GM18951 (cell line): ENCODE results near the gene RAC2.

Source experiments
- POLR2A ChIP-seq: IDR thresholded peaks from 4 replicates; pipeline ENCODE4 v1.6.1; 2011; ENCODE audit warnings: mild to moderate bottlenecking; ENCODE audit not compliant: insufficient read length, insufficient read depth; ENCODE audit errors: extremely low read depth
- in situ Hi-C: fragments of 300-500 bp; cut with MboI; formaldehyde crosslinking; loops from one replicate; pipeline ENCODE4 v1.12.0; 2022; ENCODE audit warnings: low sequenced_read_pairs, mixed read lengths, inconsistent platforms; ENCODE audit not compliant: unreplicated experiment

RAC2 gene

DNA sequence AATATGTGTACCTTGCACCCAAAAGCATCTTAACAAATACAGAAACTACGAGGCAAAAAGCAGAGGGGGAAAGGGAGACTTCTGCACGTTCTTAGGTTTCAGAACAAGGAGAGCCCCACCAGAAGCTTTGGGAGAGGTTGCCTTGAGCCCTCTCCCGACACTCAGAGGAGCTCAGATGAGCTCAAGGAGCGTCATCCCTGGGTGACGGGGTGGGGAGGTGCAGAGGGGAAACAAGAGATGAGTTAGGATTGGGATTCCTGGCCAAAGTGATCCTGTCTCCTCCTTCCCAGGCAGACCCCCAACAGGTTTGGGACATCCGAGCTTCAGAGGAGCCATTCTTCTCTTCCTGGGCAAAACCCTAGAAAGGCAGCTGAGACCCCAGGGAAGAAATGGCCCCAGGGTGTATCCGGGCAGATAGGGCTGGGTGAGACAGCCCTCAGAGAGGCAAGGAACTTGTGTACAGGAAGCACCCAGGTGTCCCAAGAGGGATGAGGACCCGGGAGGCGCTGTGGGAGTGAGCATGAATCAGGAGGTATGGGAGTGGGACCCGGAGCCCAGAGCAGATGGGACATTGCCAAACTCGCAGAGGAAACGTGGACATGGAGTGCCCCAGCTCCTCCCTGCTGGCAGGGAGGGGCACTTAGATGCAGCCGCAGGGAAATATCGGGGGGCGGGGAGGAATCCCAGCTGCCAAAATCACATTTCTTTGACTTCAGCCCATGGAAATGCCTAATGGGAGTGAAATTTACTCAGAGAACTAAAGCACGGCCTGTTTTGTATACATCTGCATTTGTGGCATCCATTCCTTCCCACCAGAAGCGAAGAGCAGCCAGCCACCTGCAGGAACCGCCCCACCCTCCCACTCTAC, 68.4 kb downstream of the RAC2 start:
- no peak for TF ChIP-seq POLR2A
- in situ Hi-C loops, result no loop called here
